ENCODE results near the gene NSF.

DNA sequence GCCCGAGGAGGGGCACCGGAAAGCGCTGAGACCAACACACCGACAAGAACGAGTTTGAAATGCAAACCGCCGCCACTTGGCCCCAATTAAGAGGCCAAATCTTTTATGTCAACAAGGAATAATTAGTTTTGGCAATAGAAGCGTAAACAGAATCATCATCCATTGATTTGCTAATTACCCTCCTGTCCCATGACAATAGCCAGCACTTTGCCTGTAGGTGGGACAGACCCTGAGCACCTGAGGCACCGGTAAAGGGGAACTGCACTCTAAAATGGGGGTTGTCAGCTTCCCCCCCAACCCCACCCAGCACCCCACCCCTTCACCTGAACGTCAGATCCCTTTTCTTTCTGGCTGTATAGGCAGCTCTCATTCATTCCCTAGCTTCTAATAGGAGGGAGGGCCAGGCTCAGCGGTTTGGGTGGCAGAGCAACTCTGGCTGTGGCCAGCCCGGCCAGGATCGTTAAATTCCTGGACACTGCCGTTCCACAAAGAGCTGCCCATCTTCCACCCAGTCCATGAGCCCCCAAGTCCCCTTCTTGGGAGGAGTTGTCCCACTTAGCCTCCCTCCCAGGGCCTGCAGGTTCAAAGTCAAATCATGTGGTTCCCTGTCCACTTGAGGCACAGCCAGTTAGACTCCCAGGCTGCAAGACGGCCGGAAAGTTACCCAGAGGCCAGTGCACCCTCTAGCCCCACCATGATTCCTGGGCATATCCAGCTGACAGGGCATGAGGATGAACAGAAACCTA lies 182.2 kb downstream of the NSF start:
- TF ChIP-seq, protein P1, sequence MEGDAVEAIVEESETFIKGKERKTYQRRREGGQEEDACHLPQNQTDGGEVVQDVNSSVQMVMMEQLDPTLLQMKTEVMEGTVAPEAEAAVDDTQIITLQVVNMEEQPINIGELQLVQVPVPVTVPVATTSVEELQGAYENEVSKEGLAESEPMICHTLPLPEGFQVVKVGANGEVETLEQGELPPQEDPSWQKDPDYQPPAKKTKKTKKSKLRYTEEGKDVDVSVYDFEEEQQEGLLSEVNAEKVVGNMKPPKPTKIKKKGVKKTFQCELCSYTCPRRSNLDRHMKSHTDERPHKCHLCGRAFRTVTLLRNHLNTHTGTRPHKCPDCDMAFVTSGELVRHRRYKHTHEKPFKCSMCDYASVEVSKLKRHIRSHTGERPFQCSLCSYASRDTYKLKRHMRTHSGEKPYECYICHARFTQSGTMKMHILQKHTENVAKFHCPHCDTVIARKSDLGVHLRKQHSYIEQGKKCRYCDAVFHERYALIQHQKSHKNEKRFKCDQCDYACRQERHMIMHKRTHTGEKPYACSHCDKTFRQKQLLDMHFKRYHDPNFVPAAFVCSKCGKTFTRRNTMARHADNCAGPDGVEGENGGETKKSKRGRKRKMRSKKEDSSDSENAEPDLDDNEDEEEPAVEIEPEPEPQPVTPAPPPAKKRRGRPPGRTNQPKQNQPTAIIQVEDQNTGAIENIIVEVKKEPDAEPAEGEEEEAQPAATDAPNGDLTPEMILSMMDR (conservative IDR thresholded peaks at IDR 0.05 in 1 of 2, IDR thresholded peaks at IDR 0.05 in 1 of 2; ENCODE audit: low read depth in 1 of 2, low read length in 2 of 2), result no peak
- TF ChIP-seq EZH2 (IDR thresholded peaks at IDR 0.05; ENCODE audit: low read length, missing control alignments), result no peak
